ENCODE data around the gene BSCL2.

GRCh38 chr11:62645671-62645945, 61.6 kb downstream of the BSCL2 start:
- TF ChIP-seq CTCF (IDR thresholded peaks at IDR 0.05) (no peak), POLR2A (IDR thresholded peaks at IDR 0.05) (no peak)

All from thyroid gland (tissue), 4 donors.